GM23248 (cell line): ENCODE results near the gene SNX13.
"Not testable (repeated sequence)": the region's sequence is repeated elsewhere in the genome, so short reads cannot be mapped to it uniquely, and the experiment has no call there.

ENCODE experiments used
- EZH2 ChIP-seq: fragments of 200-600 bp; sonication (generic); IDR thresholded peaks from 2 replicates; pipeline ENCODE4 v1.6.1; 2018; ENCODE audit warnings: antibody characterized with exemption, mild to moderate bottlenecking; ENCODE audit not compliant: insufficient read depth, poor library complexity, severe bottlenecking
- EZH2phosphoT487 ChIP-seq: fragments of 200-600 bp; sonication (generic); IDR thresholded peaks from 2 replicates; pipeline ENCODE4 v1.6.1; 2018; ENCODE audit warnings: antibody characterized with exemption, moderate library complexity, mild to moderate bottlenecking, low read depth; ENCODE audit not compliant: insufficient read depth

- not testable (repeated sequence) for TF ChIP-seq EZH2, EZH2phosphoT487
Observed at GRCh38 chr7:17809215-17809614, 131.1 kb downstream of the SNX13 start.
